Mesenchymal stem cell (in vitro differentiated cells and primary cell): Measurements from ENCODE around the gene LSR. TPM values are rescaled to one million over a fixed set of nuclear protein-coding genes. Genes with fewer than 3 reads are reported as not detected.

Experiments used
- DNase-seq: peaks from one replicate; pipeline ENCODE4 v3.0.0-alpha.2; 2013
- H2AFZ ChIP-seq: one replicate; pipeline ENCODE4 v1.6.1; 2013; ENCODE audit warnings: low read depth, mild to moderate bottlenecking, control low read depth, inconsistent platforms, low read length, moderate library complexity
- H2AK5ac ChIP-seq: 2 replicates; pipeline ENCODE4 v1.6.1; 2013; ENCODE audit warnings: low read length, moderate library complexity, mild to moderate bottlenecking, inconsistent platforms; ENCODE audit not compliant: severe bottlenecking
- H2BK120ac ChIP-seq: one replicate; pipeline ENCODE4 v1.6.1; 2013; ENCODE audit warnings: low read depth, mild to moderate bottlenecking, inconsistent platforms, low read length, moderate library complexity
- H2BK12ac ChIP-seq, 2 experiments: one replicate each; pipeline ENCODE4 v1.6.1; 2013; ENCODE audit warnings: inconsistent platforms in 2 of 2, low read length in 2 of 2, mild to moderate bottlenecking in 2 of 2, moderate library complexity in 2 of 2, control low read depth in 1 of 2
- H2BK15ac ChIP-seq: one replicate; pipeline ENCODE4 v1.6.1; 2013; ENCODE audit warnings: mild to moderate bottlenecking, low read depth, inconsistent platforms; ENCODE audit not compliant: poor library complexity, severe bottlenecking
- H2BK5ac ChIP-seq: 2 replicates; pipeline ENCODE4 v1.6.1; 2013; ENCODE audit warnings: low read depth, mild to moderate bottlenecking, low read length, control low read depth, inconsistent platforms; ENCODE audit not compliant: poor library complexity, severe bottlenecking
- H3K14ac ChIP-seq, 2 experiments: one replicate each; pipeline ENCODE4 v1.6.1; 2013; ENCODE audit warnings: inconsistent platforms in 2 of 2, low read length in 2 of 2, control low read depth in 1 of 2, mild to moderate bottlenecking in 1 of 2, moderate library complexity in 1 of 2
- H3K18ac ChIP-seq, 2 experiments: one replicate each; pipeline ENCODE4 v1.6.1; 2013; ENCODE audit warnings: inconsistent platforms in 2 of 2, low read length in 2 of 2, control low read depth in 1 of 2, low read depth in 1 of 2, mild to moderate bottlenecking in 1 of 2
- H3K23ac ChIP-seq, 2 experiments: one replicate each; pipeline ENCODE4 v1.6.1; 2013; ENCODE audit warnings: inconsistent platforms in 2 of 2, low read length in 2 of 2, mild to moderate bottlenecking in 2 of 2, moderate library complexity in 2 of 2, control low read depth in 1 of 2
- H3K27ac ChIP-seq: 2 replicates; pipeline ENCODE4 v1.5.1; 2013; ENCODE audit warnings: mild to moderate bottlenecking, moderate library complexity, low read length, control low read depth, inconsistent platforms; ENCODE audit not compliant: poor library complexity, severe bottlenecking
- H3K27me3 ChIP-seq, 2 experiments: 2 replicates each; pipeline versions ENCODE4 v1.6.1 to v1.7.0; 2013; ENCODE audit warnings: low read length in 2 of 2, mild to moderate bottlenecking in 2 of 2, moderate library complexity in 2 of 2, control low read depth in 1 of 2, inconsistent platforms in 1 of 2; ENCODE audit not compliant: control insufficient read depth in 1 of 2, insufficient read depth in 1 of 2
- H3K36me3 ChIP-seq, 2 experiments: 2 replicates each; pipeline versions ENCODE4 v1.6.1 to v1.7.0; 2013; ENCODE audit warnings: low read length in 2 of 2, control low read depth in 1 of 2, inconsistent platforms in 1 of 2, low read depth in 1 of 2, mild to moderate bottlenecking in 1 of 2; ENCODE audit not compliant: insufficient read depth in 2 of 2, control insufficient read depth in 1 of 2
- H3K4ac ChIP-seq, 2 experiments: one replicate each; pipeline ENCODE4 v1.6.1; 2013; ENCODE audit warnings: inconsistent platforms in 2 of 2, low read length in 2 of 2, mild to moderate bottlenecking in 2 of 2, moderate library complexity in 2 of 2, control low read depth in 1 of 2, low read depth in 1 of 2
- H3K4me1 ChIP-seq: 2 replicates; pipeline ENCODE4 v1.6.1; 2013; ENCODE audit warnings: low read depth, low read length, control low read depth; ENCODE audit not compliant: control insufficient read depth, insufficient read depth
- H3K4me2 ChIP-seq: 2 replicates; pipeline ENCODE4 v1.6.1; 2013; ENCODE audit warnings: low read length, mild to moderate bottlenecking, inconsistent platforms; ENCODE audit not compliant: poor library complexity, severe bottlenecking
- H3K4me3 ChIP-seq, 2 experiments: 2 replicates each; pipeline versions ENCODE4 v1.5.1 to v1.7.0; 2013; ENCODE audit warnings: low read length in 2 of 2, mild to moderate bottlenecking in 2 of 2, control low read depth in 1 of 2, low read depth in 1 of 2; ENCODE audit not compliant: insufficient read depth in 1 of 2
- H3K79me1 ChIP-seq: replicated peaks from 2 replicates; pipeline ENCODE4 v1.6.1; 2013; ENCODE audit warnings: mild to moderate bottlenecking, control low read depth, low read length, inconsistent platforms; ENCODE audit not compliant: poor library complexity, severe bottlenecking
- H3K9ac ChIP-seq: 2 replicates; pipeline ENCODE4 v1.7.0; 2013; ENCODE audit warnings: mild to moderate bottlenecking, low read length, moderate library complexity
- H3K9me3 ChIP-seq: 2 replicates; pipeline ENCODE4 v1.7.0; 2013; ENCODE audit warnings: mild to moderate bottlenecking, low read length; ENCODE audit not compliant: control insufficient read depth
- H4K8ac ChIP-seq: one replicate; pipeline ENCODE4 v1.6.1; 2013; ENCODE audit warnings: inconsistent platforms, mild to moderate bottlenecking, low read length, moderate library complexity
- H4K91ac ChIP-seq: one replicate; pipeline ENCODE4 v1.6.1; 2013; ENCODE audit warnings: mild to moderate bottlenecking, low read length, inconsistent platforms
- WGBS: methylation state at CpG from one replicate; pipeline ENCODE4 v1.1.7; 2013; ENCODE audit warnings: mixed read lengths; 5-methylcytosine and 5-hydroxymethylcytosine counted together
- polyA plus RNA-seq, 2 experiments: library from polyadenylated mRNA; stranded (reverse); fragments of 200-250 nt; gene quantifications; one replicate each; pipeline ENCODE4 v1.2.3, GENCODE V29; 2013

The LSR gene
- polyA plus RNA-seq (2013, experiment 1 of 2) = 0.52 TPM
- 0.53 TPM for polyA plus RNA-seq (2013, experiment 2 of 2)

GRCh38 chr19:35248310-35249145 is at the start of gene LSR:
TSS of gene LSR (plus strand) at chr19:35249002. CDS start at chr19:35249023, 21 bp downstream.
- H3K9ac ChIP-seq = no peak within 1 kb of the TSS
- H2AFZ ChIP-seq = no peak within 1 kb of the TSS
- peaks cover 17% of the 10 kb centered on the region for H3K4me1 ChIP-seq
- peaks cover 45 to 63% of the 10 kb centered on the region in 2 experiments for H3K27me3 ChIP-seq
- H4K8ac ChIP-seq = no peak within 1 kb of the TSS
- no peak within 1 kb of the TSS for H3K4ac ChIP-seq
- H3K79me1 ChIP-seq = no peaks in the 10 kb centered on the region
- H3K4me2 ChIP-seq = peak within 1 kb of the TSS; percentile 11
- WGBS = under 1% methylated on average over 65 of the region's 69 CpGs
- no peak within 1 kb of the TSS for H3K27ac ChIP-seq
- no peaks in the 10 kb centered on the region for H3K36me3 ChIP-seq
- peaks cover 10% of the 10 kb centered on the region for H3K9me3 ChIP-seq
- DNase-seq = no peak
- peak within 1 kb of the TSS in 1 of 2 experiments; percentile 10 for H3K23ac ChIP-seq
- H2BK120ac ChIP-seq = no peak within 1 kb of the TSS
- H3K18ac ChIP-seq = no peak within 1 kb of the TSS
- H2BK12ac ChIP-seq = no peak within 1 kb of the TSS
- no peak within 1 kb of the TSS for H2AK5ac ChIP-seq
- no peak within 1 kb of the TSS for H2BK15ac ChIP-seq
- no peak within 1 kb of the TSS for H2BK5ac ChIP-seq
- H3K14ac ChIP-seq = no peak within 1 kb of the TSS
- H3K4me3 ChIP-seq = peak within 1 kb of the TSS in 1 of 2 experiments; percentile 49
- H4K91ac ChIP-seq = no peak within 1 kb of the TSS

GRCh38 chr19:35199481-35199880 is 49.3 kb upstream of the LSR start:
- no peak overlapping the region for H2BK15ac ChIP-seq
- no peak overlapping the region for H3K27ac ChIP-seq
- 53% methylated on average over 2 of the region's 2 CpGs for WGBS
- H3K18ac ChIP-seq = no peak overlapping the region
- no peaks in the 10 kb centered on the region for H3K4me1 ChIP-seq
- no peaks in the 10 kb centered on the region for H3K36me3 ChIP-seq
- no peak overlapping the region for H3K4ac ChIP-seq
- H3K27me3 ChIP-seq = peaks cover 14 to 24% of the 10 kb centered on the region in 2 experiments
- no peaks in the 10 kb centered on the region for H3K79me1 ChIP-seq
- H2AFZ ChIP-seq = no peak overlapping the region
- no peak overlapping the region for H3K14ac ChIP-seq
- H2AK5ac ChIP-seq = no peak overlapping the region
- no peak for DNase-seq
- H2BK12ac ChIP-seq = no peak overlapping the region
- no peak overlapping the region for H3K9ac ChIP-seq
- no peak overlapping the region for H2BK5ac ChIP-seq
- H2BK120ac ChIP-seq = no peak overlapping the region
- no peaks in the 10 kb centered on the region for H3K9me3 ChIP-seq
- no peak overlapping the region for H4K8ac ChIP-seq
- no peak overlapping the region for H3K4me2 ChIP-seq
- H3K23ac ChIP-seq = no peak overlapping the region
- H3K4me3 ChIP-seq = no peak overlapping the region
- no peak overlapping the region for H4K91ac ChIP-seq

GRCh38 chr19:35202722-35203688 is 45.8 kb upstream of the LSR start:
- peaks cover 27 to 29% of the 10 kb centered on the region in 2 experiments for H3K27me3 ChIP-seq
- H3K9me3 ChIP-seq = no peaks in the 10 kb centered on the region
- WGBS = 55% methylated on average over 4 of the region's 4 CpGs
- H2BK5ac ChIP-seq = no peak overlapping the region
- no peak overlapping the region for H3K4ac ChIP-seq
- no peak overlapping the region for H2AFZ ChIP-seq
- H2BK12ac ChIP-seq = no peak overlapping the region
- no peak overlapping the region for H3K9ac ChIP-seq
- H3K23ac ChIP-seq = no peak overlapping the region
- H2BK120ac ChIP-seq = no peak overlapping the region
- H3K27ac ChIP-seq = no peak overlapping the region
- H3K4me2 ChIP-seq = no peak overlapping the region
- no peaks in the 10 kb centered on the region for H3K36me3 ChIP-seq
- H3K18ac ChIP-seq = no peak overlapping the region
- H3K4me3 ChIP-seq = no peak overlapping the region
- no peak overlapping the region for H4K91ac ChIP-seq
- DNase-seq = no peak
- no peaks in the 10 kb centered on the region for H3K79me1 ChIP-seq
- no peak overlapping the region for H2BK15ac ChIP-seq
- H3K4me1 ChIP-seq = no peaks in the 10 kb centered on the region
- no peak overlapping the region for H2AK5ac ChIP-seq
- no peak overlapping the region for H4K8ac ChIP-seq
- no peak overlapping the region for H3K14ac ChIP-seq
